ENCODE results near the gene NOP56.

GRCh38 chr20:2604506-2604835, 48.0 kb upstream of the NOP56 start:
- no peak for TF ChIP-seq EZH2 (IDR thresholded peaks at IDR 0.05)
- no peak for TF ChIP-seq REST (IDR thresholded peaks at IDR 0.05; ENCODE audit: low read depth)
- no peak for TF ChIP-seq CTCF (IDR thresholded peaks at IDR 0.05 in 2 of 3, conservative IDR thresholded peaks at IDR 0.05 in 1 of 3; ENCODE audit: borderline replicate concordance in 1 of 3, insufficient read depth in 1 of 3, low read depth in 2 of 3, low read length in 2 of 3)
- TF ChIP-seq CEBPB (IDR thresholded peaks at IDR 0.05; ENCODE audit: low read depth): no peak
- TF ChIP-seq POLR2A (IDR thresholded peaks at IDR 0.05; ENCODE audit: borderline replicate concordance, extremely low read depth, insufficient read depth, insufficient read length): no peak
- TF ChIP-seq JUND (IDR thresholded peaks at IDR 0.05): no peak
- no peak for TF ChIP-seq POLR2AphosphoS5 (IDR thresholded peaks at IDR 0.05; ENCODE audit: low read depth, low read length)
- TF ChIP-seq EZH2phosphoT487 (IDR thresholded peaks at IDR 0.05; ENCODE audit: borderline replicate concordance): no peak
